CD4-positive, alpha-beta T cell treated with Interleukin-1 beta for 1 hour (primary cell): ENCODE measurements around the gene NKX3-2.

ENCODE experiments used
- DNase-seq, 2 donors: peaks; one replicate each; pipeline ENCODE4 v3.0.0-alpha.2; 2020 to 2022

NKX3-2 gene

GRCh38 chr4:13544606-13545393 lies 492 bp upstream of the NKX3-2 start:
- DNase-seq = peak in 1 of 2 donors; percentile 23

GRCh38 chr4:13543032-13543838 lies 1.1 kb downstream of the NKX3-2 start:
- no peak for DNase-seq

GRCh38 chr4:13542577-13543031 lies 1.7 kb downstream of the NKX3-2 start:
- DNase-seq = no peak

- peak; percentile 25 to 31 for DNase-seq
These were observed 2.4 kb downstream of the NKX3-2 start for GRCh38 chr4:13541720-13542576.

DNA sequence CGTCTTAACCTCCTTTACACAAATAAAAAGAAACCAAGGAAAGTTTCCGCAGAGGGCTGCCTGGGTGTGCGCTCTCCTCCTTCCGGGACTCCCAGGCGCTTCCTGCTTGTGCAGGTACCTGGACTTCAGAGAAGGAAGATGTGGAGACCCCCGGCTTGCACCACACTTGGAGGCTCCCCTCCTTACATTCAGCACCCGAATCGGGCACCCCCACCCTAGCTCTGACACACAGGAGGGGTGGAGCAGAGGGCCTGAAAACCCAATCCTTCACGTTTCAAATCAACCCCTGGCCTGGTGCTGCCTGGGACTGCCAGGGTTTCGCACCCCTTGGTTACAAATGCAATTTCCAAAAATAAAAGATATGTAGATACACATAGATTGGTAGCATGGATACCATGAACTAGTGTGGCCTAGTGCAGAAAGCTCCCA lies 3.1 kb downstream of the NKX3-2 start:
- no peak for DNase-seq

- DNase-seq = no peak
These were observed 3.7 kb downstream of the NKX3-2 start for GRCh38 chr4:13540446-13541175.

- DNase-seq = no peak
These were observed 4.5 kb downstream of the NKX3-2 start for GRCh38 chr4:13539619-13540445.

- no peak for DNase-seq
These were observed 5.2 kb downstream of the NKX3-2 start for GRCh38 chr4:13539047-13539618.

DNA sequence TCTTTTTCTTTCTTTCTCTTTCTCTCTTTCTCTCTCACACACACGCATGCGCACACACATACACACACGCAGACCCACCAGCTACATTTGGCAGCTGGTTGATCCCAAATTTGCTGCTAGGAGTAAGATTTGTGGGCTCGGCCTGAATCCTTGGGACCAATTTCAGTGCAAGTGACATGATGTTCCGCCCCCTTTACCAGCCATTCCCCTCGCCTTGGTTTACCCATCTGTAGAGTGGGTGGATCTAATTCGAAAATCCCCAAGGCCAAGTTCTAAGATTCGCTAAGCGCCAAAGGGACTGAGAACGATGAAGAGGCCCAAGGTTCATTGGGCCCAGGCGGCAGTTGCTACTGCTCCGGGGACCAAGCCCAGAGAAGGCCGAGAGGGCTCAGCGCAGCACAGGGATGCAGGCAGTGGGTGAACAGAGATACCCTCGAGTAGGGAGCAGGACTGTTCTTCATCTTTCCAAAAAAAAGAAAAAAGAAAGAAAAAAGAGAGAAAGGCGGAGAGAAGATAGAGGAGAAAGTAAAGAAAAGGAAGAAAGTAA lies 5.8 kb downstream of the NKX3-2 start:
- no peak for DNase-seq

DNA sequence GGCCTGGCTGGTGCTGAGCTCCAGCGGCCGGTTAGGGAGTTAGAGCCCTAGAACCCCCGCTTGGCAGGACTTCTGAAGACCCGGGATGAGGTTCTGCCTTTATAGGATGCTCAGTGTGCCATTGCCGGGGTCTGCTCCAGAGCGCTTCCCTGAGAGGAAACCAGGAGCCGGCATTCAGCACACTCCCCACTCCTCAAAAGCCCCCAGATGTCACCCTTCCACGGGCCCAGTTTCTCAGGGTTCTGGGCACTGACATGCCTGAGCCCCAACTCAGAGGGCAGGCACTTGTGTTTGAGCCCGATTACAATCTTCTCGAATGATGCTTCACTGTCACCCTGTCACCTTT lies 6.5 kb downstream of the NKX3-2 start:
- DNase-seq = no peak

DNA sequence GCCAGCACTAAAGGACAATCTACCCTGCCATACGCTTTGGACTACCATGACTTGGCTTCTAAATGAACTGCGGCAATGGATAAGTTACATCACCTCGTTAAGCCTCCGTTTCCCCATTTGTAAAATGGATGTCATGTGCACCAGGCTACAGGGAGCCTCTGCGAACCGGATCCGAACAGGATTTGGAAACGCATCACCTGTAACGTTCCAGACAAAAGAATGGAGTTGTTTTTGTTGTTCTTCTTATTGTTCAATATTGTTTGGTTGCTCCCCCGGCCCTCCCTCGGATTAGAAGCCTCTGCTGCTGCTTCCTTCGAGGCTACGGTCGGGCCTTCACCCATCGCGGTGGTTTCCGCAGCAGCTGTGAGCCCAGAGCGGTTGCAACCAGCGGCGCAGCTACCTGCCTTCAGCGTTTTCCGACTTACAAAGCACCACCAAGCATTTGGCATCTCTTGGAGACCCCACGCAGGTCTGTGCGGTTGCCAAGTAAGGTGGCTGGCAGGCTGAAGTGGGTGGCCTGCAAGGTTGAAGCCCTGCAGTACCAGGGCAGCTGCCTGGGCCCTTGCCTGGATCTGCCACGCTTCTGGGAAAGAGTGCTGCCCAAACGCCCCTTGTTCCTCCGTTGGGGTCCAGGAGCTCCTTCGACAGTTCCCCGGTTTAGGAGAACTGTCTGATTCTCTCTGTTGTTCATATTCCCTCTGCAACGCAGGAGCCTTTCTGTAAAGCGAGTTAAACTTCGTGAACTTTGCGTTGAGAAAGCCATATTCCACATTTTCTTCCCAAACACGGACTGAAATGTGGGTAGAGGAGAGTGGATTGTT lies 7.1 kb downstream of the NKX3-2 start:
- no peak for DNase-seq

DNA sequence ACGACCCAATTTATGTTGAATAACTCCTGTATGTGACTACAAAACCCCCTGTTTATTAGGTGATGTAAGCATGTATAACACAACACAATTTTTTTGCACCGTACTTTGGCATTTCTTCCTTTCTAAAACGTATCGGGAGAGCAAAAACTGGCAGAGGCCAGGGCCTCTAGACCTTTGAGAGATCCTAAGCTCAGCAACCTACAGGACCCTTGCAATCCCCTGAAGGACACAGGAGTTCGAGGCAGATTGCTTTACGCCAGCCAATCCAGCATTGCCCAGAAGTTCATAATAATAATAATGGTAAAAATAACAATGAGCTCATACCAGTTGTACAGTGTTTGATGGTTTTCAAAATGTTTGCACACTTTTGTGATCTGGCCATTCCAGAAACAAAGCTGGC lies 7.7 kb downstream of the NKX3-2 start:
- DNase-seq = no peak

DNA sequence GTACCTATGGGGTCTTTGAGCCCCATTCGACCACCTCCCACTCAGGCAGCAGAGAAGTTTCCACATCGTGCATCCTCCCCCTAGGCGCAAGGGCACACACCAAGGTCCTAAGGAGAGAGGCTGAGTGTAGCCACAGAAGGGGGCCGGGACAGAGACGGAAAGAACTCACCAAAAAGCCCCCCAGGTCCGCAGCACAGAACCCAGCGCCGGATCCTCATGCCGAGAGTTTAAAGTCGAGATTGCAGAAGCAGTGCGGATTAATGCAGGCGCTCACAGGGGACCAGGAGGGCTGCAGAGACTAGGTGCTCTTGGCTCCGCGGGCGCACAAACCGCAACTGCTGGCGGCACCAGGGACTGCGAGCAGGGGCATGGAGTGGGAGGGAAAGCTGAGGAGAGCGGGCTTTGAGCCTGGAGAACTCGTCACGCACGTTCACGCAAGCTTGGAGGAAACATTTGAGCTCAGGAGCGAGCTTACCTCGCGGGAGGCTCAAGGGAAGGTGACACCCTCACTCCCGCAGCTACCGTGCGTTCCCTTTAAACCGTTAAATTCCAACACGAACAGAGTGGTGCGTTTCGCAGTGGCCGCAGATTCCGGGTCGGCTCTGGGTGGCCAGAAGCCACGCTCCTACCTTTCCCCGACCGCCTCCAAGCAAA lies 8.5 kb downstream of the NKX3-2 start:
- DNase-seq = no peak

- no peak for DNase-seq
These were observed 9.2 kb downstream of the NKX3-2 start for GRCh38 chr4:13535118-13535517.

DNA sequence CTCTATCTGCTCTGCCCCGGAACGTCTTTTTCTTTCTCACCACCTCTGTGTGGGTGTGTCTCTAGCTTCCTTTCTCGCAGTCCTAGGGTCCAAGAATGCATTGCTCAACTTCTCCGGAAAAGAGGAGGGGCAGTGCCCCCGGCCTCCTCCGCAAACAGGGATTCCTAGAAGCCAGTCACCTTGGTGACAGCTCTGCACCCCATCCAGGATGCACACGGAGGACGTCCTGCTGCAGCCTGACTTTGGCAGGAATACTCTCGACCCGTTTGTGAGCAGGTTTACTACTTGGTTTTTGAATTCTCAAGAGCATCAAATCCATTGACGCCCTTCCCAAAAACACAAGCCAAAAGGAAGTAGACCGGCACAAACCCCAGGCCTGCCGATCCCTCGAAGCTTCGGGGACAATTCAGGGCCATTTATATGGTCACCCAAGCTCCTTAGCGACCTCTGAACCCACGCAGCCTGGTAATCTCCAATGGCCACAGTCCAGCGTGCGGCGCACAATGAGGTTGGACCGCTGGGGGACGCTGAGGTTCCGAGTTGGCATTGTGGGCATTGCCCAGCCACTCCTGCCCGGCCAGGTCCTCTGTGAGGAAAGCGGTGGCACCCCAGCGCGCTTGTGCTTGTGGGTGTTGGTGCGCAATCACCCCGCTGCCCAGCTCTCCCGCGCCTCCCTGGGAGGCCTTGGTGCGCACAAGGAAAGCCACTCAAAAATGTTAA lies 9.8 kb downstream of the NKX3-2 start:
- DNase-seq = no peak

- no peak for DNase-seq
These were observed 10.5 kb downstream of the NKX3-2 start for GRCh38 chr4:13533670-13534343.

- DNase-seq = no peak
These were observed 12.7 kb downstream of the NKX3-2 start for GRCh38 chr4:13531625-13531998.
